GM19455 (cell line): ENCODE measurements around the gene MTHFR.
"Not testable (repeated sequence)": the region's sequence is repeated elsewhere in the genome, so short reads cannot be mapped to it uniquely, and the experiment has no call there.

Experiments
- ATAC-seq: cut with Tn5 transposase; IDR thresholded peaks from one replicate; pipeline ENCODE4 v1.9.1; 2021; ENCODE audit not compliant: unreplicated experiment

Gene MTHFR

DNA sequence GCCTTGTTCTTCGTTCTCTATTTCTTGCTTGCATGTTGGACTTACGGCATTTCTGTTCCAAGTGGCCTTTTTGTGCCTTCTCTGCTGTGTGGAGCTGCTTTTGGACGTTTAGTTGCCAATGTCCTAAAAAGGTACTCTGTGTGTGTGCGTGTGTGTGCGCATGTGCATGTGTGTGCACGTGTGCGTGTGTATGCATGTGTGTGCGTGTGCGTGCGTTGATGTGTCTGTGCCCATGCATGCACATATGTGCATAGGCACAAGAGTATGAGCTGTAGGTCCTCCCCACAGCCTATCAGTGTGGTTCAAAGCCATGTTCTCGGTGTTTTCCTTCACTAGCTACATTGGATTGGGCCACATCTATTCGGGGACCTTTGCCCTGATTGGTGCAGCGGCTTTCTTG, 28.1 kb upstream of the MTHFR start:
- ATAC-seq: no peak

DNA sequence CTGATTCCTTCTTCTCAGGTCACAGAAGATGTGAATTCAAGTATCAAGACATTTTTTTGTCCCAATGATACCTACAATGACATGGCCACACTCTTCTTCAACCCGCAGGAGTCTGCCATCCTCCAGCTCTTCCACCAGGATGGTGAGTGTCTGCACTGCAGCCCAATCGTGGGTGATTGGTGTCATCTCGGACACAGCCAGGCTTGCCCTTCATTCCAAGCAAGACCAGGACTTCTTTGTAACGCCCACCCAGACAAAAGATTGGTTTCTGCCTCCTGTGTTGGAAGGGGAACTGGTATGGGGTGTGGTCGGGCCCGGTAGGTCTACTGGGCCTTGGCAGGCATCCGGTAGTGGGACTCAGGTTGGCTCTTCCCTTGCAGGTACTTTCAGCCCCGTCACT, 27.7 kb upstream of the MTHFR start:
- ATAC-seq: no peak

DNA sequence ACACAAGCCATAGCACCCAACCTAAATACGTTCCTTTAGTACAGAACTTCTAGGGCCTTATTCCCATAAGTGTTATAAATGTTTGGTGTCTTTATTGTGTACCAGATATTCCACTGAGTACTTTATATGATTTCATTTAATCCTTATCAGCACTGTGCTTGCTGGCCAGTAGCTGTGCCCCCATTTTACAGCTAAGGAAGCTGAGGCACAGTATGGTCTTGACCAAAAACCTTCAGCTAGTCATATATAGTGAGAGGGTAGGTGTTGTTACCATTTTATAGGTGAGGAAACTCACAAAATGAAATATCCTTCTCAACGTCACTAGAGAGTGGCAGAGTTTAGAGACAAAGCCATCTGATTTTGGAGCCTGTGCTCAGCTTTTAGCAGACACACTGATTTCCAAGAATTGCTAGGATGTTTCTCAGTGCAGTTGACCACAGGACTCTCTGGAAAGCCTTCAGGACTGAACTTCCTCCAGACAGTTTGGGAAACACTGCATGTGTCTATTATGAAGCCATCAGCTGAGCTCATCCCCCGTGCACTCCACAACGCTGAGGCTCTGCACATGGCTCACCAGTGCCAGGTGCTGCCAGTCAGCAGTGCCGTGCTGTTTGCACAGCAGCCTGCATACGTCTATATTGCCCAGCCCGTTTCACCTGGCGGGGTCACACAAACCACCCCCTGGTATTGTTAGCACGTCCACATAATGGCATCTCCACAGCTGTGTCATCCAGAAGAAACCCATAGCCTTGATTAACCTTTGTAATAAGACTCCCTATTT, 26.4 kb upstream of the MTHFR start:
- ATAC-seq: no peak

DNA sequence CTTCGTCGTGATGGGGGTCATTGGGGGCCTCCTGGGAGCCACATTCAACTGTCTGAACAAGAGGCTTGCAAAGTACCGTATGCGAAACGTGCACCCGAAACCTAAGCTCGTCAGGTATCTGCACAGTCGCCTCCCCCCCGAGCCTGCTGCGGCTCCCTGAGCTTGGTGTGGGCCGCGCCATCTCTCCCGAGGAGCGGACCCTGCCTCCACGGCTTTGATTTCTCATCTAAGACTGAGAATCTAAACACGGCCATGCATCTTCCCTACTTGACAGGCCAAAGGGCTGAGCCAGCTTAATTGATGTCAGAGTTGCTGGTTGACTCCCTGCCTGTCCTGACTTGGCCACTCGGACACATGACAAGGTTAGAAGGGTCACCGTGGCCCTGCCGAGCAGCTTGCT, 22.7 kb upstream of the MTHFR start:
- ATAC-seq: no peak

DNA sequence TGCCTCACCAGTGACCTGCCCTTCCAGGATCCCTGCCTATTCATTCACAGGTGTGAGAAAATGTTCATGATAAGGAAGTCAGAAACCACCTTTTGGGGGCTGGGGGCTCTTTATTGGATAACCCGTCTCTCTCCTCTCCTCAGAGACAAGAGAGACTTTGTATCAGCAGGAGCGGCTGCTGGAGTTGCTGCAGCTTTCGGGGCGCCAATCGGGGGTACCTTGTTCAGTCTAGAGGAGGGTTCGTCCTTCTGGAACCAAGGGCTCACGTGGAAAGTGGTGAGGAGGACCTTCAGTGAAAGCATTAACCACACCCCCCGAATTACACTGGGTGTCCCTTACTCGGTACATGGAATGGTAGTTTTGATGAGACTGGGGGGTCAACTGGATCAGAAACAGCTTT, 21.2 kb upstream of the MTHFR start:
- ATAC-seq: no peak

DNA sequence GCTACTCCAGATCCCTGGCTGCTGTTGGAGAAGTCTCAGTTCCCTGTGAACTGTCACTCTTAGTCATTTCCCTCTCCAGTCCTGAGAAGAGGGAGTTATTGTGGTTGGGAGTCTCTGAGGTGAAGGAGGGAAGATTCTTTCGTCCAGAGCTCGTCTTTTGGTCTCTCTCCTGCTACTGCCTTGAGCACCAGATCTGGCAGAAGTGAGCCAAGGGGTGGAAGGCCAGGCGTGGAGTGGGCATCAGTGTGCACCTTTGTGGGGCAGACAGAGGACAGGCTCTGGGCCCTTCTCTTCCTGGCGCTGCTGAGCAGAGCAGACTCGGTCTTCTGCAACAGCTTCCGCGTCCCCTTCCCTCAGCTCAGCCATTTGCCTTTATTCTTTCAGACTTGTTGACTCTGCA, 19.4 kb upstream of the MTHFR start:
- no peak for ATAC-seq

DNA sequence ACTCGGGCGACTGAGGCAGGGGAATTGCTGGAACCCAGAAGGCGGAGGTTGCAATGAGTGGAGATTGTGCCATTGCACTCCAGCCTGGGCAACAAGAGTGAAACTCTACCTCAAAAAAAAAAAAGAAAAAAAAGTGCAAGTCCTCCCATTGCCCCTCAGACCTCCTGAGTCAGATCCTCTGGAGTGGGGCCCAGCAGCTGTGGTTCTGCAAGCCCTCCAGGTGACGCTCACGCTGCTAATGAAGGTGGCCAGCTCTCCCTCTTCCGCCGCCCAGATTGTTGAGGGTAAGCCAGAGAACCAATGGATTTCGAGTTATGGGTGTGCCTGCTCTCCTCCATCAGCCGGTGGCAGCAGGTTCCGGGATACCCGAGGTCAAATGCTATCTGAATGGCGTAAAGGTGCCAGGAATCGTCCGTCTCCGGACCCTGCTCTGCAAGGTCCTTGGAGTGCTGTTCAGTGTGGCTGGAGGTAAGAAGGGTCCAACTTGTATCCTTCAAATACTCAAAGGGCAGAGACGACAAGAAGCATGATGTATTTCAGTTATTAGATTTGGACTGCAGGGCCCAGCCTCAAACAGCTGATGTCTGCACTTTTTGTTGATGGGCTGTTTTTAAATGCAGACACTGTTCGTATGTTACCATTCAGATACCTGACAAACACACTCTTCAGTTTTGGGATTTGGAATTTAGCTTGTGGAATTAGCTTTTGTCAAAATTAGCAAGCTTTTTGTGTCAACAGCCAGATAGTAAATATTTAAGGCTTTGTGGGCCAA, 17.8 kb upstream of the MTHFR start:
- no peak for ATAC-seq

DNA sequence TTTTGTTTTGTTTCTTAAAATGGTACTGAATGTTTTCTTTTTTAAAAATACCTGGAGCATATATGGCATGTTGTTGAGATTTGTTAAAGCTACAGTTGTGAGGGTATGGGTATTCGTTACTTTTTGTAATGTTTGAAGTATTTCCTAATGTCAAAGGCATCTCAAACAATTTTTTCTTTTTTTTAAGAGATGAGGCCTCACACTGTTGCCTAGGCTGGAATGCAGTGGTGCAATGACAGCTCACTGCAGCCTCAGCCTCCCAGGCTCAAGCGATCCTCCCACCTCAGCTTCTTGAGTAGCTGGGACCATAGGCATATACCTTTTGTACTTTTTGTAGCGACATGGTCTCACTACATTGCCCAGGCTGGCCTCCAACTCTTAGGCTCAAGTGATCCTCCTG, 16.3 kb upstream of the MTHFR start:
- no peak for ATAC-seq

DNA sequence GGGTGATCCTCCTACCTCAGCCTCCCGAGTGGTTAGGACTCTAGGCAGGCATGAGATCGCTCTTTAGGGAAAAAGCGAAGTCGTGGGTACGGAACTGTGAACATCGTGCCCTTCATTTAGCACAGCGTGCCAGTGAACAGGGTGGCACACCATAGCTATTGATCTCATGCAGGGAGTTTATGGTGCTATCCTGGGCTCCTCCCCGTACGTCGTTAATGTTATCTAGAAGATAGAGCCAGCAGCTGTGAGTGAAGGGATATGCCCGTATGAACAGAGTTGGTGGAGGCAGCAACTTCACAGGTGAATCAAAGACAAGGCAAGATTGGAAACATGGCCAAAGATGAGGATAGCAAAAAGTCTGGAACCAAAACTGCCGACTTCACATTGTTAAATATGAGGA, 11.4 kb upstream of the MTHFR start:
- no peak for ATAC-seq

DNA sequence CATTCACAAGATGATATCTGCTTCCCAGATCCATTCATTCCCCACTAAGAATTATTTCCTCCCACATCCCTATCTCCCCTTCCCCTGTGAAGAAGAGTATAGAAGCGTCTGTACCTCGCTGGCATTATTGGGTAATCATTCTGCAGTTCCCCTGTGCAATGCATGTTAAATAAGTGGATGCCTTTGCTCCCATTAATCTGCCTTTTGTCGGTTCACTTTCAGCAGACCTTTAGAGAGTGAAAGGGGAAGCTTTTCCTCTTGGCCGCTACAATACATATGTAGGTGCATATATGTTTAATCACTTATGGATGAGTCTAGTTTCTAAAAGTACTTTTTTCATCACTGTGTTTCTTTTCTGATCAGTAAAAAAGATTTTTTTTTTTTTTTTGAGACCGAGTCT, 7.3 kb upstream of the MTHFR start:
- ATAC-seq: no peak

DNA sequence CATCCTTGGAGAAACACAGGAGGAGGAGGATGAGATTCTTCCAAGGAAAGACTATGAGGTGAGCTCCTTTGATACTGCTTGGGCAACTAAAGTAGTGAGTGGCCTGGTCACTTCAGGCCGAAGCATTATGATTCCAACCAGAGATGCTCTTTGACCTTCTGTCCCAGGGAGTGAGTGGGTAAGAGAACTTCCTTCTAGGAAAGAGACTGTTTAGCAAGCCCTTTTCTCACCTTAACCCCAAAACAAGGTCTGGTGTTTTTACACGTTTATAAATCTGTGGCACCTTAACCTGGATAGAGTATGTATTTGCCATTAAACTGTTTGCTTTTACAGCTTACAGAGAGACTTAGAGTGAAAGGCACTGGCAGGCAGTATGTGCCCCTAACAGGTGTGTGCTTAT, 1.4 kb upstream of the MTHFR start:
- no peak for ATAC-seq

DNA sequence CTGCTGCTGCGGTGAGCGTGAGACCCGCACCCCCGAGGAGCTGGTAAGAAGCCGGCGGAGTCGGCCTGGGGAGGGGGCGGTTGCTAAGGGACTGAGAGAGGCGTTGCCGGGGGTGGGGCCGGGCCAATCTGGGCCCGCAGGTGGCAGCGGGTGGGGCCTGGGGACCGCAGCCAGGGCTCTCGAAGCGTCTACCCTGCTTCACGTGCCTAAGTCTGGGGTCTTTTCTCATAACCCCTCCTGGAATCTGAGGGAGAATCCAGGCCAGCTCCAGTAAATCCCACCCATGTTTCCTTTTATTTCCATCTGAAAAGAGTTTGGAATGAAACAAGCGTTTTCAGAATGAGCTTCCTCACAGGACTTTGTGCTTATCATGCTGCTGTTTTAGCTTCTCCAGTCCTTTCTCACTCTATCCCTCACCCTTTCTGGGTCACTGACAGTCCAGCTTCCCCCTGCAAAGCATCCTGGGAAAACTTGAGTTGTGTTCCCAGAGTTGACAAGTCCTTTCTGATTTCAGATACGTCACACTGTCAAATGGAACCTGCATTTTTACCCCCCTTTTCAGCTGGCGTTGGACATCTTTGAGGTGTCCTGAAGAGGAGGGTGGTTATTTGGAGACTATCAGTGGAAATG, 658 bp upstream of the MTHFR start:
- ATAC-seq: peak; percentile 48

DNA sequence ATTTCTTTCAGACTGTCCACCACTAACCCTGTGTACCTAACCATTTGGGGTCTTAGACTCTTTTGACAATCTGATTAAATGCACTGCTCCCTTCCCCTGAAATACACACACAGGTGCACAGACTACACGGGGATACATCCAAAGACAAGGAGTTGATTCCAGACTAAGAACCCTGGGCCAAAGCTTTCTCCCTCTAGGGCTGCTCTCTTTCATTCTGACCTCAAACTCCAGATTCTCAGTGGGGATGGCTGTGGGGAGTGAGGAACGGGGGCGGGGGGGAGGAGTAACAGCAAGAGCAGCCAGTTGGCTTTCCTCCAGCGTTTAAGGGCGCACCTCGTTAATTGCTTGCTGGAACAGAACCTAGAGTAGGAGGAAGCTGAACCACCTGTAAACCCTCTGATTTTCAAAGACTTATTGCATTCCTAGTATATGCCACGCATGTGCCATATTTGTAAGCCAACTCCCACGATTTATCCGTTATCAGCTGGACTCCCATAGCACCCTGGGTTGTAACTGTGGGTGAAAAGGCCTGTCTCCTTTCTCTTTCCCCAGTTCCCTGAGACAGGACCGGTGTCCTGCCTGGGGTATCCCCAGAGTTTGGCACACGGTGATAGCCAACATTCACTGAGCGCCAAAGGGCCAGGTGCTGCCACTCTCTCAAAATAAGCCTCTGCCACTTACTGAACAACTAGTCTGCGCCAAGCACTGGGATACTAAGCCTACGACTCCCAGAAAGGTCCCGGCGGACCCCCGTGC, 920 bp downstream of the MTHFR start:
- no peak for ATAC-seq

DNA sequence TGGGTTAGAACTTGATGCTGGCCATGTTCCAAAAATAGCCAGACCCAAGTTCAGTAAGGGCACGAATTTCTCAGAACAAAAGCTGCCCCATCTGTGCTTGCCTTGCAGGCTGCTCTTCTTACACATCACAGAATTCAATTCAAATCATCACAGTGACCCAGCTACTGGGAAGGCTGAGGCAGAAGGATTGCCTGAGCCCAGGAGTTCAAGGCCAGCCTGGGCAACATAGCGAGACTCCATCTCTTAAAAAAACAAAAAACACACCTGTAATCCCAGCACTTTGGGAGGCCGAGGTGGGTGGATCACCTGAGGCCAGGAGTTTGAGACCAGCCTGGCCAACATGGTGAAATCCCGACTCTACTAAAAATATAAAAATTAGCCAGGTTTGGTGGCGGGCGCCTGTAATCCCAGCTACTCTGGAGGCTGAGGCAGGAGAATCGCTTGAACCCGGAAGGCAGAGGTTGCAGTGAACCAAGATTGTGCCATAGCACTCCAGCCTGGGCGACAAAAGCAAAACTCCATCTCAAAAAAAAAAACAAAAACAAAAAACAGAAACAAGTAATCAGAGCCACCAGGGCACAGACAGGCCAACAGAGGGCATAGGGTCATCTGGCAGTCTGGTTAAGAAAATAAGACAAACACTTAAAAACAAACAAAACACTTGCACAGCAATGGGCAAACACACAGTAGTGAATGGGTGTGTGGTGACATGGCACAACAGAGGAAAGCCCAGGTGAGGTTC, 1.7 kb downstream of the MTHFR start:
- not testable (repeated sequence) for ATAC-seq

DNA sequence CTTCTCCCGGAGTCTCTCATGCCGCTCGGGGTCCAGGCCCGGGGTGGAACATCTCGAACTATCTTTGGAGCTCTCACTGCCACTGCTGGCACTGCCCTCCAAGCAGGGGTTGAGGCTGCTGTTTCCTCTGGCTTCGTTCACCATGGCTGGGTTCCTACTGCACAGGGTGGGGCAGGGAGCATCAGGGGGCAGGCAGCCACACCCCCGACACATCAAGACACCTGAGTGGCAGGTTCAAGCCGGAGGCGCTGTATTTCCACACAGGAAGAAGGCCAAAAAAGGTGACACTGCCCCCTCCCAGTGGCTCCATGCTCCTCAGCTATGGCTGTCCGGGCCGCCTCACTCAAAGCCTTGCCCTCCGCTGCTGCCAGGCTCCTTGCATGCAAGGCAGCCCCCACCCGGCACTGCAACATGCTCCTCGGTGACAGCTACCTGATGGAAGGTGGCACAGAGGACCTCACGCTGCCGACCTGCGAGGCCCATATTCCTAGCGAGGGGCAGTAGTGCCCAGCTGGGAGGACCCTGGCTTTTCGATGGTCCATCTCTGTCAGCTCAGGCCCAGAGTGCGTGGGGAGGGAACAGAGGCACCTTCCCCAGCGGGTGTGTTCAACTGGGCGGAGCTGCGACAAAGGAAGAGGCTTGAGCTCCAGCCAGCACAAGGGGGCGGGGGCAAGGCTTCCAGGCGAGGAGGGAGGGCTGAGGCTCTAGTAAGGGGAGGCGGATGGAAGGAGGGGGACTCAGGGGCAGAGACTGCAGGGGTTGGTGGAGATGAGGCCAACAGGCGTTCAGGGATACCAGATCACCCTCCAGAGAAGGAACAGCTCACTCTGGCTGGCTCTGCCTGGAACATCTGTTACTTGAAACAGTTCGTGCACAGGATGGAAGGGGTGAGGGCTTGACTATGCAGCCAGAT, 2.5 kb downstream of the MTHFR start:
- ATAC-seq: no peak

DNA sequence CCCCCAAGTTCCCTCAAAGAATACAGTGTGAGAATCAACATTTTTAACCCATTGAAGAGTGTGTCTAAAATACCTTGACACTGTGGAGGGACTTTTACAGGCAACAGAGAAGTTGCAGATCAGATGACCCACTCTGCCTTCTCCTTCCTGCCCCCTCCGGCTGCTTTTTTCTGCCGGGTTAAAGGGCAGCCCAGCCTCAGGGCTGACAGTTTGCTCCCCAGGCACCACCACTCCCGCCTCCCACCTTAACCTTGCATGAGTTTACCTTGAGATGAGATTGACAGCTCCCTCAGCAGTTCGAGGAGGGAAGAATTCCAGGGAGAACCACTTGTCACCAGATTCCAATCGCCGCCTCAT, 3.2 kb downstream of the MTHFR start:
- no peak for ATAC-seq

DNA sequence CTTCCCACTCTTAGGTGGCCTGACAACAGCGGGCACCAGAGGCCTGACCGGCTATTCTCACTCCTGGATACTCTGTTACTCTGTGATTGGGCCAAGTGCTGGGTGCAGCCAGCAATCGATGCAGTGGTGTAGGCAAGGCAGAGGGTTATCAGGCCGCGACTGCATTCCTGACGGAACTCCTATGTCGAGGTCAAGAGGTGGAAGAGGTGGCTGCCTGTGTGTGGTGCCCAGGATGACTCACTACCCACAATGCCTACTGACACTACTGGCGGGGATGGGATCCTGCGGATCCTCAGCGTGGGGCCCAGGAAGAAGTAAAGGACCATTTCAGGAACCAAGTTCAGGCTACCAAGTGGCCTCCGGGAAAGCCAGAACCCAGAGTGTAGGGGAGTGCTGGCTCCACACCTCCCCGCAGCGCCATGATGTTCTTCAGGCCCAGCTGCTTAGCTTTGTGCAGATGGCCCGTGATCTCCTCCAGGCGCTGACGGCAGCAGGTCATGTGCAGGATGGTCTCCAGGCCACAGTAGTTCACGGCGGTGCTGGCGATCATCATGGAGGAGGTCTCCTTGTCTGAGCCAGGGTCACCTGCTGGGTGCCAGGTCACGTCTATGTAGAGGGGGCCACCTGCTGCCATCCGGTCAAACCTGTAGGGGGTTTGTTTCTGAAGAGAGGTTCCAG, 4.9 kb downstream of the MTHFR start:
- no peak for ATAC-seq

DNA sequence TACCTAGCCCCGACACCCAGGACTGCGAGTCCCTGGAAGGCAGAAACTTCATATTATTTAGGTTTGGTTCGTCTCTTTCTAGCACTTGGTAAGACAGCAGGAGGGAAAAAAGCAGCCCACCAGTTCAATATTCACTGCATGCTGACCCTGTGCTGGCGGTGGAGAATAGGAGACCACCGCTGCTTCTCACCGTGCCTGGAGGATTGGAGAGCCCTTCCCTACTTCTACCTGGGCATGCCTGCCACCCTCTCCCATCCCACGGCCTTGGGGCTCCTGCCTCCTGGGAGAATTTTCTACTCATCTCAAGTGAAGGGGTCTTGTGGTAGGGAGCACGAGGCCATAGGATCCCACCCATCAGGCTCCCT, 5.4 kb downstream of the MTHFR start:
- no peak for ATAC-seq

DNA sequence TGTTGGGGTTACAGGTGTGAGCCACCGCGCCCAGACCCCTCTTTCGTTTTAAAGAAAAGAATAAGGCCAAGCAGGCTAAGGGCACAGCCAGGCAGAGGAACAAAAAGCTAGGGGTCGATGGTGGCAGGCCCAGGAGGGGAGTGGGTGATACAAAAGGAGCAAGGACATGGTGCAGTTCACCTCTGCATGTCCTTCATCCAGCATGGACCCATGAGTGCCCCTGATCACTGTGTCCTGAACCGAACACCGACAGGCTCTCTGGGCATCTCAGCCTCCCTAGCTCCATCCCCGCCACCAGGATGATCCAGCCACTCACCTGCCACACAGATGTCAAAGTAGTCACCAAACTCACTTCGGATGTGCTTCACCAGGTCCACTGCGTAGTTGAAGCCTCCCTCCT, 5.9 kb downstream of the MTHFR start:
- no peak for ATAC-seq
